Endothelial cell of umbilical vein (primary cell): ENCODE results near the gene RANBP6. TPM values are rescaled to one million over a fixed set of nuclear protein-coding genes. Genes with fewer than 3 reads are reported as not detected.

Experiments
- BruUV-seq: library from RNA; stranded (reverse); fragments of 400-500 nt; replicated peaks from 2 replicates; lab custom pipeline; 2021; lab: Mats Ljungman, UMichigan
- CTCF ChIA-PET: fragments of 300-600, 350-600 bp; sonication (Branson Sonifier 250); formaldehyde crosslinking; loops from one replicate; lab custom pipeline; 2021; ENCODE audit warnings: antibody characterized with exemption, inconsistent platforms; lab: Charles Lee
- POLR2A ChIA-PET: fragments of 300-600, 350-600 bp; sonication (Branson Sonifier 250); formaldehyde crosslinking; loops from one replicate; lab custom pipeline; 2021; ENCODE audit warnings: antibody characterized with exemption, inconsistent platforms; lab: Charles Lee
- DNase-seq: peaks from one replicate; pipeline ENCODE4 v3.0.0-alpha.2; 2011; ENCODE audit warnings: low read depth, low spot score
- FAIRE-seq: peaks from 2 replicates; lab custom pipeline; 2011; peaks lifted over from hg19 to GRCh38; lab: Jason Lieb, UNC
- H2AFZ ChIP-seq: 2 replicates; pipeline ENCODE4 v1.6.0; 2012; ENCODE audit warnings: low read depth, low read length, control low read depth, inconsistent platforms
- H3K27ac ChIP-seq: 2 replicates; pipeline ENCODE4 v1.5.1; 2011; ENCODE audit warnings: low read depth, mild to moderate bottlenecking, control low read depth, low read length, moderate library complexity; ENCODE audit not compliant: insufficient read depth
- H3K27me3 ChIP-seq, 2 experiments: 2 replicates each; pipeline versions ENCODE4 v1.6.0 to v1.6.1; 2011; ENCODE audit warnings: low read length in 2 of 2, mixed read lengths in 1 of 2; ENCODE audit not compliant: control insufficient read depth in 2 of 2, insufficient read depth in 2 of 2
- H3K36me3 ChIP-seq, 2 experiments: 2 replicates in 1 of 2; 3 replicates in 1 of 2; pipeline ENCODE4 v1.5.1; 2011; ENCODE audit warnings: low read length in 2 of 2, mild to moderate bottlenecking in 1 of 2, moderate library complexity in 1 of 2; ENCODE audit not compliant: control insufficient read depth in 2 of 2, insufficient read depth in 2 of 2; ENCODE audit errors: extremely low read depth in 1 of 2
- H3K4me1 ChIP-seq: 3 replicates; pipeline ENCODE4 v1.5.1; 2011; ENCODE audit warnings: mild to moderate bottlenecking, low read length; ENCODE audit not compliant: control insufficient read depth, insufficient read depth; ENCODE audit errors: extremely low read depth
- H3K4me2 ChIP-seq: 2 replicates; pipeline ENCODE4 v1.6.1; 2011; ENCODE audit warnings: low read length, control low read depth, mixed read lengths; ENCODE audit not compliant: insufficient read depth
- H3K4me3 ChIP-seq, 3 experiments: fragments of 200-600 bp in 1 of 3; sonication (generic), shearing (Covaris generic) in 1 of 3; replicated peaks in 1 of 3; 2 replicates each; pipeline ENCODE4 v1.5.1; 2011 to 2016; ENCODE audit warnings: control low read depth in 3 of 3, low read length in 3 of 3, mild to moderate bottlenecking in 2 of 3, inconsistent platforms in 1 of 3, low read depth in 1 of 3, moderate library complexity in 1 of 3; ENCODE audit not compliant: insufficient read depth in 1 of 3
- H3K79me2 ChIP-seq: 2 replicates; pipeline ENCODE4 v1.6.0; 2012; ENCODE audit warnings: low read length, inconsistent platforms; ENCODE audit not compliant: control insufficient read depth, insufficient read depth
- H3K9ac ChIP-seq: replicated peaks from 2 replicates; pipeline ENCODE3; 2011; ENCODE audit warnings: low read length, control low read depth; ENCODE audit not compliant: insufficient read depth; ENCODE audit errors: extremely low read depth
- H3K9me1 ChIP-seq: replicated peaks from 3 replicates; pipeline ENCODE4 v1.6.0; 2011; ENCODE audit warnings: mild to moderate bottlenecking, low read length; ENCODE audit not compliant: control insufficient read depth, insufficient read depth; ENCODE audit errors: extremely low read depth
- H3K9me3 ChIP-seq: replicated peaks from 2 replicates; pipeline ENCODE4 v1.5.1; 2012; ENCODE audit warnings: low read length, inconsistent platforms; ENCODE audit not compliant: control insufficient read depth, insufficient read depth
- H4K20me1 ChIP-seq: replicated peaks from 2 replicates; pipeline ENCODE3; 2011; ENCODE audit warnings: mild to moderate bottlenecking, low read length; ENCODE audit not compliant: control insufficient read depth, insufficient read depth; ENCODE audit errors: extremely low read depth
- CTCF ChIP-seq, 2 donors: IDR thresholded peaks; 1 replicate in 1 of 2; 2 replicates in 1 of 2; pipeline ENCODE4 v1.5.1; 2011; ENCODE audit warnings: low read length in 2 of 2, mild to moderate bottlenecking in 2 of 2, moderate library complexity in 2 of 2, control low read depth in 1 of 2, inconsistent platforms in 1 of 2, low read depth in 1 of 2; ENCODE audit not compliant: insufficient read depth in 1 of 2; ENCODE audit errors: extremely low read depth in 1 of 2
- FOS ChIP-seq: IDR thresholded peaks from 2 replicates; pipeline ENCODE4 v1.6.1; 2011; ENCODE audit warnings: mild to moderate bottlenecking, low read length, moderate library complexity, borderline replicate concordance; ENCODE audit not compliant: insufficient read depth
- GATA2 ChIP-seq: IDR thresholded peaks from 2 replicates; pipeline ENCODE4 v1.7.0; 2011; ENCODE audit warnings: low read depth, mild to moderate bottlenecking, moderate library complexity, mixed read lengths, low read length; ENCODE audit not compliant: insufficient read length, insufficient read depth
- dilution Hi-C: fragments of 300-500 bp; cut with MboI; formaldehyde crosslinking; loops from one replicate; pipeline ENCODE4 v1.15.0; 2019; ENCODE audit warnings: low sequenced_read_pairs; ENCODE audit not compliant: extremely low pct_ligation_motif_present
- intact Hi-C: fragments of 100-400 bp; cut with micrococcal nuclease; formaldehyde crosslinking; loops from one replicate; pipeline ENCODE4 v1.10.0; 2022
- microRNA-seq: library from miRNA; unstranded; fragments of <30 nt; microRNA quantifications from one replicate; pipeline ENCODE4 v1.2.0, GENCODE V29; 2021; ENCODE audit warnings: borderline number of aligned reads, borderline replicate concordance
- polyA plus RNA-seq, 4 experiments: library from polyadenylated mRNA; depleted of rRNA in 3 of 4; stranded (reverse) in 3 of 4; unstranded in 1 of 4; fragments of >200 nt; gene quantifications; 2 replicates each; pipeline versions ENCODE4 v1.2.1 to v1.2.3, GENCODE V29; 2011 to 2012; ENCODE audit warnings: missing spikeins in 1 of 4
- small RNA-seq: library from RNA; depleted of rRNA; stranded (forward); fragments of <200 nt; gene quantifications from one replicate; pipeline ENCODE3, GENCODE V24; 2012; ENCODE audit warnings: low replicate concordance, low read depth; ENCODE audit not compliant: insufficient read depth, insufficient read length
- total RNA-seq: library from RNA; stranded (reverse); gene quantifications from 2 replicates; pipeline ENCODE4 v1.2.3, GENCODE V29; 2021

RANBP6 gene
- total and polyA plus RNA-seq, 2 donors (not counting 3 experiments of a cell fraction or from before 2014, with no cell fraction given): 5.3 to 20.9 TPM

- TF ChIP-seq CTCF (IDR thresholded peaks at IDR 0.05; ENCODE audit: extremely low read depth in 1 of 2, insufficient read depth in 1 of 2, low read depth in 1 of 2, low read length in 2 of 2): no peak
- no peak overlapping the region for H3K4me3 ChIP-seq
- dilution Hi-C loops: no loop called here
- peak; percentile 4 for DNase-seq
- no peak overlapping the region for H3K27ac ChIP-seq
- no peak overlapping the region for H3K9ac ChIP-seq
- no peaks in the 10 kb centered on the region for H3K9me1 ChIP-seq
- peaks cover 5% of the 10 kb centered on the region for H3K4me1 ChIP-seq
- H4K20me1 ChIP-seq: no peaks in the 10 kb centered on the region
- no peaks in the 10 kb centered on the region for H3K36me3 ChIP-seq
- BruUV-seq: no TSS peak
- H3K4me2 ChIP-seq: no peak overlapping the region
- no peaks in the 10 kb centered on the region for H3K27me3 ChIP-seq
- intact Hi-C loops: no loop called here
- FAIRE-seq: peak; percentile 46
- H3K9me3 ChIP-seq: no peaks in the 10 kb centered on the region
- CTCF ChIA-PET: interaction anchor here (0.7 to 1.3 kb wide), 5 partner anchors 24 to 535 kb away, joined by 3 to 4 read pairs (median 3); no protein-coding TSS in a partner anchor
- no peak overlapping the region for H2AFZ ChIP-seq
- H3K79me2 ChIP-seq: peaks cover 2% of the 10 kb centered on the region
- POLR2A ChIA-PET: no interaction called here
Measured at GRCh38 chr9:5976674-5977397, 38.6 kb downstream of the RANBP6 start.

- BruUV-seq: no TSS peak
- ChIA-PET CTCF (interaction anchor here (1.0 to 1.5 kb wide), 3 partner anchors 12 to 87 kb away, joined by 3 to 5 read pairs (median 3); no protein-coding TSS in a partner anchor), POLR2A (no interaction called here)
- Histone ChIP-seq H3K36me3 (no peaks in the 10 kb centered on the region), H3K79me2 (peaks cover 4% of the 10 kb centered on the region), H3K27ac (no peak overlapping the region), H4K20me1 (no peaks in the 10 kb centered on the region), H3K9ac (no peak overlapping the region), H3K4me1 (peaks cover 13% of the 10 kb centered on the region), H3K4me3 (no peak overlapping the region), H3K9me1 (no peaks in the 10 kb centered on the region), H3K27me3 (no peaks in the 10 kb centered on the region), H3K4me2 (peak overlapping the region; percentile 69), H2AFZ (no peak overlapping the region), H3K9me3 (no peaks in the 10 kb centered on the region)
- intact Hi-C loops: no loop called here
- DNase-seq (peak; percentile 40), FAIRE-seq (peak; percentile 67)
- no peak for TF ChIP-seq GATA2
- TF ChIP-seq FOS: peak; percentile 7
- dilution Hi-C loops: no loop called here
Measured at GRCh38 chr9:5971740-5972139, 43.7 kb downstream of the RANBP6 start.

Small RNAs within 50 kb of the gene (microRNA-seq; reads per million reads assigned to microRNA genes)
- 2.3 reads per million for gene MIR4665

Small RNAs within 50 kb of the gene (small RNA-seq; reads per million reads assigned to genes)
- not detected for gene MIR4665

Other genes starting within 250 kb of the RANBP6 start
- 16.6 and 20.1 TPM in 2 replicates for gene ERMP1, start 182.5 kb downstream of the RANBP6 start, total RNA-seq
- gene ERMP1, start 182.5 kb downstream of the RANBP6 start, polyA plus RNA-seq: 7.7 and 9.7 TPM in 2 replicates
- gene MLANA, start 124.7 kb downstream of the RANBP6 start, total RNA-seq: not detected in 2 replicates
- gene MLANA, start 124.7 kb downstream of the RANBP6 start, polyA plus RNA-seq: not detected in 2 replicates
- 8.5 and 13.8 TPM in 2 replicates for gene IL33, start 200.2 kb upstream of the RANBP6 start, total RNA-seq
- gene IL33, start 200.2 kb upstream of the RANBP6 start, polyA plus RNA-seq: 6.0 and 8.7 TPM in 2 replicates